CD4-positive, alpha-beta T cell treated with Interleukin-21 for 1 hour (primary cell): Measurements from ENCODE around the gene OTUD7B.
"Not testable (repeated sequence)": the region's sequence is repeated elsewhere in the genome, so short reads cannot be mapped to it uniquely, and the experiment has no call there.

Experiments
- DNase-seq: peaks from one replicate; pipeline ENCODE4 v3.0.0-alpha.2; 2020

OTUD7B gene

DNA sequence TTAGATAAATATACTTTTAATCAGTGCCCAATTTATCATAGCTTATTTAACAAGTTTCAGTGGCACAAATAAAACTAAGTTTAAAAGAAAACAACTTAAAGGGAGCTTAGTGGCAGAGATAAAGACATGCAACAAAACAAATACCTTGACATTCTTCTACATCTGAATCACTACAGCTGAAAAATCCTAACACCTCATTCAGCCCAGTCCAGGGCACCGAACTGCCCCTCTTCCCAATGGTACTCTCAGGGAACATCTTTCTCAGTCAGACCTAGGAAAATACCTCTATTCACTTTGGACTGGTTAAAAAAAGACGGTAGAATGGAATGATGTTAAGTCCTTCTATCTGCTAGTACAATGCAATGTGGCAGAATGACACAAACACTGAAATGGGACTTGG, 8.3 kb downstream of the OTUD7B start:
- DNase-seq = no peak

DNA sequence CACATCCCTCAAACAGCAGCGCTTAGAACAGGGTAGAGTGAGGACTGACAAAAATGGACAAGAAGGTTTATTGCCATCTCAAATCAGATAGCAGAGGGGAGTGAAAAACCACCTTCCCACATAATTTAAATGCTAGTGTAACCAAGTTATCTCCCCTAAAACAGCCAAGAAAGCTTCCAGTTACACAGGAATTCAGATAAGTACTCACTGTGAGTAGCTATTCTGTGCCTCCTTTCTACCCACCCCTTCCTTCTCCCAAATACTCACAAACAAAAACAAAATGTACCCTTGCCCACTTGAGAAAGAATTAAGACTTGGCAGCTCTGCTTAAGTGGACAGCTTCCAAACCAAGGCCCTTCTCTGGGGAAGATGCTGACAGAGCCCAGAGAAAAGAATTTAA, 9.1 kb downstream of the OTUD7B start:
- no peak for DNase-seq

DNA sequence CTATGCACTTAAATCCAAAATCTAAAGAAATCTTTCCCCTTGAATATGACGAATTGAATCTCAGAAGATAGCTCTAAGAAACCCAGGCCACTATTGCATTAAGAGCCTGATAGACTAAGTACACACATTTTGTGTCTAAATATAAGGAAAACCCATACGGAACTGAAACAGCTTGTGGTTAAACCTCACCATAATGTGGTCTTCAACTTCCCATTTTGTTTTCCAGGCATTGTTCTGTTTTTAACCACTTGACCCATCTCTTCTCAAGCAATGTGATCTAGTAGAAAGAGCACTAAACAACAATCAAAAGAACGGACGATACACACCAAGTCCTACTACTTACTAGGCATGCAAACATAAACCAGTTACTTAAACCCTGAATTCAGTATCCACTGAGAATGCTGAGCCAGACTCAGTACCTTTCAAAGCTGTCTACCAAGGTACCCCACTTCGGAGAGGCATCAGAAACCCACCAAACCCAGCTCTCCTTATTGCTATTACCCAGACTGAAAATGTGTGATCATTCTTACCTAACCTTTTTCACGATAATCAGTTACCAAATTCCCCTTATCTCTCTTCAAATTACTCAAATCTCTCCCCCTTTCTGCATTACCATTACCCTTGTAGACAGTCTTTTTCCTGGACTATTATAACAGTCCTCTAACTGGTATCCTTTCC, 12.8 kb downstream of the OTUD7B start:
- peak; percentile 27 for DNase-seq

DNA sequence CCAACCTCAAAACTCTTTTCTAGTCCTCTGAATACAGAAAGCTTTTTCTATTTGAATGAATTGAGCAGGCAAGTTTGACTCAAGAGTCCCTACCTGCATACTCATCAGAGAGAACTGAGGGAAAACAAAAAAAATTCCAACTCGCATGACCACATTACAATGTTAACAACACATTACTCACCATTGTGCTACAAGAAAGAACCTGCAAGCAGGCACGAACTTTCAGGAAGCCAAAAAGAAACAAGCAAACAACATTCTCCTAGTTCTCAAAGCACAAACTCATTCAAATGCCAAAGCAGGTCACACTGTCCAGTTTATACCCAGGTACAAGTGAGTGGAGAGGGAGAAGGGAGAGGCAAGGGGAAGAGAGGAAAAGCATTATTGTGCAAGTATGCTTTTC, 14.6 kb downstream of the OTUD7B start:
- no peak for DNase-seq

DNA sequence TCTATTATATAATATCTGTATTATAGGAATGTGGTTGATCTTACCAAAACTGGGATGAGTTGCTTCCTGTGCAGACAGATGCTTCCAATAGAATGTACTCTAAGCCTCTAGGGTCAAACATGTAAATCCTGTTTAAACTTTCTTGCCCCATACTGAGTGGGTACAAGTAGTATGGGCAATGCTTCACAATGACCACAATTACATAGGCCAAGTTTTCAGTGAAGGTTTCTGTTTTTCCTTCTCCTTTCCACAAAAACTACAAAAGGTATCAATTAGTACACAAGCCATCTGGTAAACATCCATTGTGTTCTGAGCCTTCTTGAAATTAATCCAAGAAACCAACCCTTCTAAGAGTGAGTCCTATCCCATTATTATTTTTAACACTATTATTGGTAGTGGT, 16.8 kb downstream of the OTUD7B start:
- no peak for DNase-seq

DNA sequence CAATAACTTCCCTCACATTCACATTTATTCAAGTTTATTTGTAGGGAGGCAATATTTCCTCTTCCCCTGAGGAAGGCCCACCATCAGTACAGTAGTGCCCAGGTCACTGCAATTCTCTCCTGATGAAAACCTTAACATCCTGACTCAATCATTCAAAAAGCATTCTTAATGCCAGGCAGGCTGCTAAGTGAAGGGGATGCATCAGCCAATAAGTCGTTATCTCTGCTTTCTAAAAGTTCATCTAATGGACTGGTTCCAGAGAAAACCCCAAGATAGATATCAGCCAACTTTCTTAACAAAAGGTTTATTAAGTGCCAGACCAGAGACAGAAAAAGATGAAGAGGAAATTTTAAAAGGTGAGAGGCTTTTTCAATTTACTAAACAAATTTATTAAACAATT, 17.3 kb downstream of the OTUD7B start:
- DNase-seq = no peak

DNA sequence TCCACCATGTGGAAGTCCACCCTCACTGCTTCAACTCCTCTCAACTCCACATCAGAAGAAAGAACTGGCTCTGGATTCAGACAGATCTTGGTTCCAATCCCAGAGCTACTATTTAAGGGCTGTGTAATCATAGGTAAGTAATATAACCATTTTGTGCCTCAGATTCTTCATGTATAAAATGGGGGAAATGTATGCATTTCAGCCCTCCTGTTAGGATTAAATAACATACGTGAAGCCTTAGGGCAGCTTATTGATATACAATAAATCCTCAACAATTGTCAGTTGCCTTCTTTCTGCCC, 23.3 kb downstream of the OTUD7B start:
- no peak for DNase-seq

DNA sequence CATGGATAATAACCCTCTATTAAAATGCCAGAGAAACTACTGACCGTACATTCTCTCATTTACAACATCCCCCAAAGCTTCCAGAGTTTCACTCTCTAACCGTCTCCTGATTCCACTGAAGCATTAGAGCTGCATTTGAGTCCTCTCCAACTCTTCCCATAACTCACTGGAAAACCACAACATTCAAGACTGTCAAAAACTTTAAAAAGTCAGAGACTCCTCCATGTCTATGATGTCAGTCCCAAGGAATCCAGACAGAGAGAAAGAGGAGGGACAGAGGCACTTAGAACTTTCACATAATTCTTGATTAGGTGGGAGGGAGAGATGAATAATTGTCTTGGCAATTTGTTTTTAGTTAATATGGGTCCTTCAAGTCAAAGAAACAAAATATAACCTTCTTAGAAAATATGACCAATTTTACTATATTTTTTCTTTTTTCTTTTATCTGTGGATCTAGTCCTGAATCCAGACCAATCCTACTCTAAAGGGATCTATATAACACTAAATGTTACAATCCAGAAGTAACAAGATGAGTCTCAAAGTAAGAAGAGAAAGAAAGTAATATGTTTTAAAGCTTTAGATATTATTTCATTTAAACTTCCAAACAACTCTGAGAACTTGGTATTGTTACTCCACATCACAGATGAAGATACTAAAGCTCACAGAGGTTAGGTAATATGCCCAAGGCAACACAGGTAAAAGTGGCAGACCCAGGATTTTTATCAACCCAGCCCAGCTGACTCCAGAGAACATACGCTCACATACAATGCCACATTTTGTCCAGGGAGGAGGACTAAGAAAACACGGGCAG, 23.8 kb downstream of the OTUD7B start:
- DNase-seq = no peak

DNA sequence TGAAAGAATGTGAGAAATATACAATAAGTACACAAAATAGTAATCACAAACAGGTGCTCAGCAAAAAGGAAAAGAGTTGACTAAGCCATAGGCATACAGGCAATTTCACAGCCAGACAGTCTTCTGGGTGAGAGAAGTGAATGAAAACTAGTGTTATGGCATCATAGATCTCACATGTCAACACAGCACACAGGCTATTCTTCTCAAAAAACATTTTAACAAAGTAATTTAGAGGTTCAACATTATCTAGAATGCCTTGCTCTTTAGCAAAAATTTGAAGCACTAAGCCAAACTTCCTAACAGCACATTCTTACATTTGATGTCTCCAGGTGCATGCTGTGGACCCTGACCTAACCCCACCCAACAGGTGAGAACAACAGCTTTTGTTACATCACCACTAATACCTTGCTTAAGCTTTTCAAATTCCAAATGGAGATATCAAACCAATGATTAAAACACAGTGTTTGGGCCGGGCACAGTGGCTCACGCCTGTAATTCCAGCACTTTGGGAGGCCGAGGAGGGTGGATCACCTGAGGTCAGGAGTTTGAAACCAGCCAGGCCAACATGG, 30.5 kb downstream of the OTUD7B start:
- DNase-seq = no peak

DNA sequence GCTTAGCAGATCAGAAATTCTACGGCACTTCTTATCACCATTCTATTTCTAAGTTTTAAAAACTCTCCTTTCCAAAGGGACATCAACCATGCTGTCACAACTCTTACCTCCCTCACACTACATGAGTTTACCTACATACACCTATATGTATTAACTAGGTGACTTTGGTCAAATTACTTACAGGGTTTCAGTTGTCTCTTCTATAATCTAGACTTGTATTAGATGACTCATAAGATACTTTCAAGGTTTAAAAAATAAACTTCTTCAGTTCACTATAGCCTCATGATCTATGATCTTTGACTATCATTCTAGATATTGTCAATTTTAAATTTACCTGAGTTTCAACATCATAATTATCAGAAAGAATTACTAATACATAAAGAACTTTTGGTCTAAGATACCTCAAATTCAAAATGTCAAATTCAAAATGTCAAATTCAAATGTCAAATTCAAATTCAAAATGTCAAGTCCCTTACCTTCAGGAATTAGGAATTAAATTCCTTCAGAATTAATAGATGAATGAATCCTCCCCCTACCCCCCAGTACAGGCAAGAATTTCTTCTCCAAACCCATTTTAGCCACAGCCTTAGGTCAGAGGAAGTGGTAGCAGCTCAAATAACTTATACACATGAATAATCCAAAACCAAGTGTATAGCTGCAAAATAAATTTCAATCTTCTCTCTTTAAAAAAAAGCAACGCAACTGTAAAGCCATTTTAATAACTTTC, 31.1 kb downstream of the OTUD7B start:
- DNase-seq = no peak

DNA sequence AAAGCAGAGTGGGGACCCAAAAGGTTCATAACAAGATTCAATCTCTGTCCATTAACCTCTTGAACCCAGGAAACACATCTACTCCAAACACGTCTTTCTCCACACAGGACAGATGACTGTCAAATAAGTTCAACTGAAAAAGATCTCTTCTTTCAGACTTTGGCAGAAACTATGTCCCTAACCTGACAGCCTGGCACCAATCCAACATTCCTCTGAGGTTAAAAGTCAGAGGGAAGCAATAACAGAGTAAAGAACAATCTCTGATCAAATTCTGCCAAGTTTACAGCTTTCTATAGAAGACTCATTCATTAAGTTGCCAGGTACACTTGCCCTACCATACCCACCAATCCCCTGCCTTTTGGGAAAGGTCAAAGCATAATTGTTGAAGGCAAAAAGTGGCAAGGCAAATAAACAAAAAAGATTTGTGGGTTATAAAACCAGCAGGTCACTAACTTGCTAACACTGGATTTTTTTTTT, 31.9 kb downstream of the OTUD7B start:
- no peak for DNase-seq

DNA sequence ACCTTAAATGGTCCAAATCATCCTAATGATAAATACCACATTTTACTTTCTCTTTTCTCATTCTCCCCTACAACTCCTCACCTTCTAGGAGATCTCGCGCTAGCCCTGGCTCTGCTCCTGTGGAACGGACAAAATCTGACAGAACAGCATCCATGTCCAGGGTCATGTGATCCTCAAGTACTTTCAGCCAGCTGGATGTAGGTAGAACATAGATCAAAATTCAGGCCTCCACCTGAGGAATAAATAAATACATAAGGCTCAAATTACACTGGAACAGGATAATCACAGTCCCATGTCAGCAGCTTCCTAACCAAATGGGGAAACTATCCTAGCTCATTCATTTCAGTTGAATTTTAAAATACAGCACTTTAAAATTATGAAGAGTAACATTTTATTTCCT, 33.2 kb downstream of the OTUD7B start:
- DNase-seq = no peak

DNA sequence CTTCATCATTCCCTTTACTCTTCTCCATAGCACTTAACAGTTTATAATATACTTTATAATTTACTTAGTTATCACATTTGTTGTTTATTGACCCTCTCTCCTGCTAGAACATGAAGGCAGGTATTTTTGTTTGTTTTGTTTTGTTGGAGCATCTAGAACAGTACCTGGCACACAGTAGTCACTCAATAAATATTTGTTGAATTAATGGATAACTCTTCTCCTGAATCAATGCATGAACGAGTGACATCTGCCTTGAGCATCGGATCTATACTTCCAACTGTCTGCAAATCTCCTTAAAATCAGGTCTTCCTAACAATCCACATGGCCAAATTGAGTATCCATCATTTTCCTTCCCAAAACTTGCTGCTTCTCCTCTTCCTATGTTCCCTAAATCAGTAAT, 38.0 kb downstream of the OTUD7B start:
- DNase-seq = no peak

DNA sequence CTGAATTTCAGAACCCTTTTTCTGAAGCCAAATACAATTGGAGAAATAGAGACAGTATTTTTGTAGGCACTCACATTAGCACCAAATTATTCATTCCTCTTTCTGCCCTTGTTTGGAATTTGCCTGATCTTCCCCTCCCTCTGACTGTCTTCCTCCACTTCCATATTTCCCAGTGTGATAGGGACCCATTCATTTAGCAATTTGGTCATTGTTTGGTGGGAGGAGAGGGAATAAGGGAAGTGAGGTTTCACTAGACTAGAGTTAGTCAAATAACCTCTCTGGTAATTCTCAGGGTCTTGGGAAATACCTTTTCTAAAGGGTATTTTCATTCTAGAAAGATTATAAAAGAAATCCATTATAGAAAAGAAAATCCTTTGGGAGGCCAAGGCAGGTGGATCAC, 42.9 kb downstream of the OTUD7B start:
- DNase-seq = no peak

DNA sequence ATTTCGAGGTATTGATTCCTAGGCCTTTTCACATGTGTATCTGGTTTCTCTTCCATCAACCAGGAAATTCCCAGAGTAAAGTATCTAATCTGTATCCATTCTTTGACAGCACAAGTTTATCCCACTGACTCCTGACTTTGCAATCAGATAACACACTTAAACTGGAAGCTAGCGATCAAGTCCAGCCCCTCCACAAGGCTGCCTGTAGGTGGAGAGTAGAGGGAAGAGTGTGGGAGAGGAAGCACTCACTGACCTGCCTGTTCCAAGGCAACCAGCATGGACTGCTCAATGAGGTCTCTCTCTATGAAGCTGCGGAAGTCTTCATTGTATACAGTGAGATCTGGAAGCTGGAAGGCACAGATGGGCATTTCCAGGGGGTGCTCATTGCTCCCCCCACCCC, 43.5 kb downstream of the OTUD7B start:
- no peak for DNase-seq

DNA sequence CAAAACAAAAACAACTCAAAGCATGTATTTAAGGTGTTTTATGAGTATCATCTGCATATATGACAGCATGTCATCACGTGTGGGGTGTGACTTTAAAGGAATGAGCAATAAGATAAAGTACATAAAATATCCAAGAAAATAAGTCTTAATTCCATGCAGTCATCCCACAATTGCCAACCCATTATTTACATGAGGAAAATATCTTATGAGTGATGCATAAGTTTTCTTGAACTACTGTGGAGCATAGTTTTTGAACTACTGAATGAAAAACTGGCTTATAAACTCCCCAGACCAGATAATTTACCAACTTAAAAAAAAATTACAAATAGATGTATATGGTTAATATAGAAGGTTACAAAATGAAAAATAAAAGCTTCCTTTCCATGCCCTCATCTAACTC, 44.1 kb downstream of the OTUD7B start:
- DNase-seq = no peak

DNA sequence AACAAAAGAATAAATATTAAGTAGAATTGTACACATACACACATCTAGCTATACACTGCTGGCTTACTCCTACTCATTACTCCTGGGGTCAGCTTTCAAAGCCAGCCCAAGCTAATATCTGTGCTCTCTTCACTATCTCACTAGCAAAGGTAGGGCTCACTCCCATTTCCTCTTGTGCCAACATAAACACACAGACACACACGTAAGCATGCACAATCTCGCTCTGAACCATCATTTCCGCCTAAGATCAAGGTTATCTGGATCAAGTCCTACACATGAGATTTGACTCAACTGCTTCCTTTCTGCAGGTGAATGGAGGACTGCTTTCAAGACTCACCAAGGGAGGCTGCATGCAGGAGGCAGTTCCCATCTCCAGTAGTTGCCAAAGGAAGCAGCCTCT, 45.1 kb downstream of the OTUD7B start:
- DNase-seq = no peak

DNA sequence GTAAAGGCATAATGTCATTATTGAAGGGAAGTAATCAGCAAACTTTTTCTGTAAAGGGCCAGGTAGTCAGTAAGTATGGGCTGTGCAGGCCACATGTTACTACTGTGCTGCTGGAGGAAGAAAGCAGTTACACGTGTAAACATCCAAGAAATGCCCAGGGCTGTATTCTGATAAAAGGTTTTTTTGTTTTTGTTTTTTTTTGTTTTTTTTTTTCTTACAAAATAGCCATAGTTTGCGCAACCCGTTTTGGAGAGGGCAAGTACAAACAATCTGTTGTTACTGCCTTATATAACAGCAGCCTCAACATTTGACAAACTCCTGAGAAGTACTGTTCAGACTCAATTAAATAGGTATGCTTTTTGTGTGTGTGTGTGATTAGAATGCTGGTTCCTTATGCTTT, 47.2 kb downstream of the OTUD7B start:
- no peak for DNase-seq

DNA sequence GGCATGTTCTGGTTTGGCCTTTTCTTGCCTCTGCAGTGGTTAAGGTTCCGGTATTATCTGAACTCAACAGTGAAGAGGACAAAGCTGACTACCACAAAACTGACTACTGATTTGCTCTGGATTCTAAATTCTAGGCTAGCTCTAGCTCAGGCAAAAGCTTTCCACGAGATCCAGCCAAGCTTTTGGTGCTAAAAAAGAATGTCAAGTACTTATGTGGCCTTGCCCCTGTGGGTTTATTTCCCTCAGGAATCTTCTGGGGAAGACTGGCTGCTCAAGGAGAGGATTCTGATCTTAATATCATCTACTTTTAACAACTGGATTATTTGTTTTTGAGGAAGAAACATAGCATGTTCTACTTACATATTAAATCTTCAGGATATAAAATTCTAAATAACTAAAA, 47.8 kb downstream of the OTUD7B start:
- no peak for DNase-seq

DNA sequence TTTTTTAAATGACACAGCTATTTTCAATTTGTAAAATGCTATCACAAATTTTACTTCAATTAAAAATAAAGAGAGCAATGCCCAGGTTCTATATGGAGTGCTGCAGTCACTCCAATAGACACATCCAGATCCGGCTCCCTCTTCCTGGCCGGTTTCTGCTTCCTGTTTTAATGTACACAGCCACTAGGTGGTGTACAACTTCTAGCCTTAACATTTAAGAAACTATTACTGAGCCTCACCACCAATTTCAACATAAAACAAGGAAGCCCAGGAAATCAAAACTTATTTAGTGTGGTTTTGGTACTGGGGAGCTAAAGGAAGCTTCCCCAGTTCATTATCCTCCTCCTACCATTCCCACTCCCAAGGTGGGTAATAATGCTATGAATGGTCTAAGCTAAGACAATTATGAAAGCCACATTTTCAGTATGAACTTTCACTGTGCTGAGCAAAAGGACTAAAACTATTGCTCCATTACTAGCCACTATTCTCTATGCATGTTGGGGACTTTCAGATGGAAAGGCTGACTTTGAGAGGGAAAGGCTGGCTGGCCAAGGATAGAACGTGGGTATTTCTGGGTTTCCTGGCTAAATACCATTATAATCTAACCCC, 48.4 kb downstream of the OTUD7B start:
- peak; percentile 73 for DNase-seq

DNA sequence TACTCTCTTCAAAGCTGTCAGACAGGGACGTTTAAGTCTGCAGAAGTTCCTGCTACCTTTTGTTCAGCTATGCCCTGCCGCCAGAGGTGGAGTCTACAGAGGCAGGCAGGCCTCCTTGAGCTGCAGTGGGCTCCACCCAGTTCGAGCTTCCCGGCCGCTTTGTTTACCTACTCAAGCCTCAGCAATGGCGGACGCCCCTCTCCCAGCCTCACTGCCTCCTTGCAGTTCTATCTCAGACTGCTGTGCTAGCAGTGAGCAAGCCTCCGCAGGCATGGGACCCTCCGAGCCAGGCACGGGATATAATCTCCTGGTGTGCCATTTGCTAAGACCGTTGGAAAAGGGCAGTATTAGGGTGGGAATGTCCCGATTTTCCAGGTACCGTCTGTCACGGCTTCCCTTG, 53.0 kb downstream of the OTUD7B start:
- DNase-seq = not testable (repeated sequence)

DNA sequence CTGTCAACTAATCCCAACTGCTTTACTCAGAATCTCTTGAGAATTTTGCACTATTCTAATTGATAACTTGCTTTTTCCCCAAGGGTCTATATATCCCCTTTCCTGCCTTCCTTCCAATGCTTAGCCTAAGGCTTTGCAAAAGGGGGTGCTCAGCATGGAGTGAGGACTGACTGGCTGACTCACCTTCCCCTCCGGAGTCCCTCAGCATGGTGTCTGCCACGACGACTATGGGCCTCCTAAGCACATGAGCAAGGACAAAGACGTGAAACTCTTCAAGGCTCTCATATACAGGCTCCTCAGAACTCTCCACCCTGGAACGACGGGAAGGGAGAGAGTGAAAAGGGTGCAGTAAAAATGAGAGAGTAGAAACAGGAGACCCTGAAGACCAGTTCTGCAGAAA, 60.6 kb downstream of the OTUD7B start:
- DNase-seq = no peak

DNA sequence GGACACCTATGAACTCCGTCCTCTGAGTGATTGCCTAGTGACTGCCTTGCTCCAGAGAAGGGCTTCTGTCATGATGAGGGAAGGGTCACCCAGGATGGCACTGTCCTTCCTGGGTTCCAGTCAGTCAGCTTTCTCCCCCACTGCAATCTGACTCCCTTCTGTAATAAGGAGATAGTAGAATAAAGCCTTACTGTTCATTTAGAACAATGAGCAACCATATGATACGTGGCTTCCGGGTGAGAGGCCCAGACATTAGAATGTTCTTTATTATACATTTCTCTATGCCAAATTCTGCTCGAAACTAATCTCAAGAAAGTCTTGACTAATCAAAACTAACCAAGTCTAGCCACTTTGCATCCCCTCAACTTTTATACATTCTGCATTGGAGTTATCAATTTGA, 65.3 kb downstream of the OTUD7B start:
- DNase-seq = no peak
